GM19324 (cell line): ENCODE data around the gene PYURF.
"Not testable (repeated sequence)": the region's sequence is repeated elsewhere in the genome, so short reads cannot be mapped to it uniquely, and the experiment has no call there.

Experiments used
- ATAC-seq: cut with Tn5 transposase; IDR thresholded peaks from one replicate; pipeline ENCODE4 v1.9.1; 2021; ENCODE audit warnings: mild to moderate bottlenecking, moderate library complexity; ENCODE audit not compliant: unreplicated experiment, low FRiP score

PYURF gene

GRCh38 chr4:88523325-88524129 lies at the start of gene PYURF:
TSS of gene PYURF (minus strand) at chr4:88523776. CDS start at chr4:88523700, 76 bp downstream.
- ATAC-seq = peak; percentile 78

- no peak for ATAC-seq
These were observed 46.4 kb upstream of the PYURF start for GRCh38 chr4:88570001-88570400.

GRCh38 chr4:88567591-88567990 lies 44.0 kb upstream of the PYURF start:
- ATAC-seq = no peak

DNA sequence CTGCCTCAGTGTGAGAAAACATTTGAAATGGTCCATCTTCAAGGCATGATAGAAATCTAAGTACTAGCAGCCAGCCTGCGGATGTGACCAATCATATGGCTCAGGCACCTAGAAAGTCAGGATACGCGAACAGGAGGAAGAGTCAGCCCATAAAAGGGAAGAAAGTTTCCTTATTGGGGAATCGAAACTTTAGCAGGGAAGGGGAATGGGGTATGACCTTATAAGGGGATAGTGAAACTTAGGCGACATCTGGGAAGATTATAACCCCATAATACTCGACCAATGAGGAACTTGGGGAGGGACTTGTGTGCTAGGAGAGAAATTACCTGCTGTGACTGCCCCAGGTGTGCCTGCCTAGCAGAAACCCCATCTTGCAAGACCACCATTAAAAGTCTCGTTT lies 26.2 kb upstream of the PYURF start:
- no peak for ATAC-seq

DNA sequence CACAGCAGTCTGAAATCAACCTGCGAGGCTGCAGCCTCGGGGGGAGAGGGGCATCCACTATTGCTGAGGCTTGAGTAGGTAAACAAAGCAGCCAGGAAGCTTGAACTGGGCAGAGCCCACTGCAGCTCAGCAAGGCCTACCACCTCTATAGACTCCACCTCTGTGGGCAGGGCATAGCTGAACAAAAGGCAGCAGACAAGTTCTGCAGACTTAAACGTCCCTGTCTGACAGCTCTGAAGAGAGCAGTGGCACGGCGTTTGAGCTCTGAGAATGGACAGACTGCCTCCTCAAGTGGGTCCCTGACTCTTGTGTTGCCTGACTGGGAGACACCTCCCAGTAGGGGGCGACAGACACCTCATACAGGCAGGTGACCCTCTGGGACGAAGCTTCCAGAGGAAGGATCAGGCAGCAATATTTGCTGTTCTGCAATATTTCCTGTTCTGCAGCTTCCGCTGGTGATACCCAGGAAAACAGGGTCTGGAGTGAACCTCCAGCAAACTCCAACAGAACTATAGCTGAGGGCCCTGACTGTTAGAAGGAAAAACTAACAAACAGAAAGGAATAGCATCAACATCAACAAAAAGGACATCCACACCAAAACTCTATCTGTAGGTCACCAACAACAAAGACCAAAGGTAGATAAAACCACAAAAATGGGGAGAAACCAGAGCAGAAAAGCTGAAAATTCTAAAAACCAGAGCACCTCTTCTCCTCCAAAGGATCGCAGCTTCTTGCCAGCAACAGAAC lies 15.9 kb upstream of the PYURF start:
- not testable (repeated sequence) for ATAC-seq

DNA sequence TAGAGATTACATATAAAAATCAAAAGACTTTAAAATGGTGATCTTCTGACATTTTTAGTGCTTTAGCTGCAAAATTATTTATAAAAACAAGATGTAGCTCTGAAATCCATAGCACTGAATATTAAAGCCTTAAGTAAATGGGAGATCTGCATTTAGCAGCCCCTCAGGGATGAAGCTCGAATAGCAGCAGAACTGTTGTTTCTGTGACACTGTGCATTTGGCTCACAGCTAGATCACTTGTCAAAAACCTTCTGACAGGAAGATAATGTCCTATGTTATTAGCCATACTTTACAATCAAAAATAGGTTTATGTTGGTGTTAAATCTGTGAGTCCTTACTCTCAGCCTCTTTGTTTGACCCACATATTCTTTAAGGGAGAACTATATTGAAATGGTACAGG lies 14.1 kb upstream of the PYURF start:
- no peak for ATAC-seq

GRCh38 chr4:88535090-88535755 lies 11.6 kb upstream of the PYURF start:
- ATAC-seq = no peak

DNA sequence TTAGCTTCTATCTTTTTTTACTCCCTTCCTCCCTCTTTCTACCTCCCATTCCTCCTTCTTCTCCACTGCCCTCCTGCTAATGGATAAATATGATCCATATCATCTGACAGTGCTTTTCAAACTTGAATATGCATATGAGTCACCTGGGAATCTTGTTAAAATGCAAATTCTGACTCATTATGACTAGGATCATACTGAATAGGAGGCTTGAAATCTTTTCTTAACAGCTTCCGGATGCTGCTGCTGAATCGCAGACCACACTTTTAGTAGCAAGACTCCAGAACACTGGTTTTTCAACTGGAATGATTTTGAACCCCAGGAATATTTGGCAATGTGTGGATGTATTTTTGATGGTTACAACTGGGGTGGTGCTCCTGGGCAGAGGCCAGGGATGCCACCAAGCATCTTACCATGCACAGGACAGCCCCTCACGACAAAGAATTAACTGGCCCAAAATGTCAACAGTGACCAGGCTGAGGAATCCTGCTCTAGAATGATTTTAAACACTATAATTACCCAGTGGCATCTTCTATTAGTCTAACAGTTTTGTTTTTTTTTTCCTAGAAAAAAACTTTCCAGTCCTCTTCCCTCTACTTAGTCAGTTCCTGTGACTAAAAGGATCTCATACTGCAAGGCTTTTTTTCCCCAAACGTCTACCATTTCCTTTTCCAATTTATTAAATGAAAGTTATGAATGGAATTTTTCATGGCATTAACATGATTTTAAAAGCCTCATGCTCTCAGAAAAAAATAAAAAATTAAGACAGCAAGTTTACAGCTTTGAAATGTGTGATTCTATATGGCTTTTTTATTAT lies 10.6 kb upstream of the PYURF start:
- no peak for ATAC-seq

DNA sequence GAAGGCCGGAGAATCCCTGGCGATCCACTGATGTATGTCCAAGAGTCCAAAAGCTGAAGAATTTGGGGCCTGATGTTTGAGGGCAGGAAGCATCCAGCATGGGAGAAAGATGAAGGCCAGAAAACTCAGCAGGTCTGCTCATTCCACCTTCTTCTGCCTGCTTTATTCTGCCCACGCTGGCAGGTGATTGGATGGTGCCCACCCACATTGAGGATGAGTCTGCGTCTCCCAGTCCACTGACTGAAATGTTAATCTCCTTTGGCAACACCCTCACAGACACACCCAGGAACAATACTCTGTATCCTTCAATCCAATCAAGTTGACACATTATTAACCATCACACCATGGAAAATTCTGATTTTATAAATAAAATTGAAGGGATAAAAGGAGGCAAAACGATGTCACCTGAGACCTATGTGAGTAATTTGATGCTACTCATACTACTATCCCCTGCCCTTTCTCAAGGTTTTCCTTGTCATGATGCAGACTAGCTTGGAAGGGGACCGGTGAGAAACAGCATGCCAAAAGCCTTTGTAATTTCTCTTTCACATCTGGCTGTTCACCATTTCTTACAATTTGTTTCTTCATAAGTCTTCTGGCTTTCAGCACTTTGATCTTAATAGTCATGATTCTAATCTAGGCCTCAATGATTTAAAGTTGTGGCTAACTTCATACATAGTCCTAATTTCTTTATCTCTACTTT lies 9.7 kb upstream of the PYURF start:
- ATAC-seq = no peak

DNA sequence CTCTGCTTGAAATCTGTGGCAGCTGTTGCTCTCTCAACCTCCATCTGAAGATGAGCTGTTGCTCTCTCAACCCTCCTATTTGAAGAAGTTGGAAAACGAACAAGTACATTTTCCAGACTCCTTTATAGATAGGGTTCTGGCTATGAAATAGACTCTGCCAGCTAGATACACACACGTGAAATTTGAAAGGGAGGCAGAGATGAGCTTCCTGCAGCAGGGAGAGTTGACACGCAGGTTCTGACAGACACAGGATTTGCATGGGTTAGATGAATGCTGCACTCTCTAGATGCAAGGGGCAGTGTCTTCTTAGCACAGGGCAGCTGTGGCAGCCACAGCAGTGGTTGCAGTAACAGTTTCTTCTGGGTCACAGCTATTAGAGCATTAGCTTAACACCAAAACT lies 8.0 kb upstream of the PYURF start:
- ATAC-seq = no peak

- ATAC-seq = no peak
These were observed 5.3 kb upstream of the PYURF start for GRCh38 chr4:88528861-88529260.

DNA sequence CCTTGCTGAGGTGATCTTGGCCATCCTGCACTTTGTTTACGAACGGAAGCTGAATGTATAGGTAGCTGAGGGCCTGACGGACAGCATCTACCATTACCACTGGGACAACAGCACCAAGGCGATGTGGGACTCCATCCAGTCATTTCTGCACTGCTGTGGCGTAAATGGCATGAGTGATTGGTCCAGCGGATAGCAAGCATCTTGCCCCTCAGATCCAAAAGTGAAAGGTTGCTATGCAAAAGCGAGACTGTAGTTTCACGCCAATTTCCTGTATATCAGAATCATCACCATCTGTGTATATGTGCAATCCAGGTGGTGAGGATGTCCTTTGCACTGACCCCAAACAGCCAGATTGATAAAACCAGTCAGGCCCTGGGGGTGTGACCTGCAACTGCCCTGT lies 4.2 kb upstream of the PYURF start:
- ATAC-seq = peak; percentile 61

- ATAC-seq = no peak
These were observed 2.7 kb upstream of the PYURF start for GRCh38 chr4:88526221-88526815.

GRCh38 chr4:88524171-88524570 lies 595 bp upstream of the PYURF start:
- no peak for ATAC-seq

GRCh38 chr4:88522702-88523324 lies 763 bp downstream of the PYURF start:
- no peak for ATAC-seq

- ATAC-seq = no peak
These were observed 4.7 kb downstream of the PYURF start for GRCh38 chr4:88518911-88519310.

- no peak for ATAC-seq
These were observed 5.8 kb downstream of the PYURF start for GRCh38 chr4:88517825-88518224.

- no peak for ATAC-seq
These were observed 6.8 kb downstream of the PYURF start for GRCh38 chr4:88516746-88517145.
